Astrocyte of the cerebellum (primary cell): ENCODE results near the gene LMAN2L.

Experiments used
- DNase-seq: peaks from one replicate; pipeline ENCODE4 v3.0.0-alpha.2; 2011; ENCODE audit warnings: low read depth
- H3K4me3 ChIP-seq: 2 replicates; pipeline ENCODE4 v1.5.1; 2011; ENCODE audit warnings: mild to moderate bottlenecking, low read depth, low read length, moderate library complexity
- CTCF ChIP-seq: IDR thresholded peaks from 2 replicates; pipeline ENCODE4 v1.5.1; 2012; ENCODE audit warnings: low read length, low read depth, moderate library complexity, mild to moderate bottlenecking; ENCODE audit errors: missing control alignments
- in situ Hi-C: cut with HindIII; loops from 2 replicates; pipeline ENCODE4 v1.10.0; 2017; ENCODE audit warnings: low sequenced_read_pairs

LMAN2L gene

GRCh38 chr2:96760036-96760985 is 20.4 kb upstream of the LMAN2L start, which contains the start of gene CNNM4:
Gene CNNM4 (plus strand): TSS chr2:96760902. CDS start chr2:96761000, 98 bp downstream.
- H3K4me3 ChIP-seq = peak within 1 kb of the TSS; percentile 55
- TF ChIP-seq CTCF = no peak
- DNase-seq = peak; percentile 68
- in situ Hi-C loops = no loop called here

- H3K4me3 ChIP-seq = no peak overlapping the region
- no peak for TF ChIP-seq CTCF
- DNase-seq = no peak
- in situ Hi-C loops = no loop called here
These were observed 19.7 kb upstream of the LMAN2L start for GRCh38 chr2:96759548-96759947.

- H3K4me3 ChIP-seq = no peak overlapping the region
- no peak for DNase-seq
- TF ChIP-seq CTCF = no peak
- in situ Hi-C loops = no loop called here
These were observed 19.1 kb upstream of the LMAN2L start for GRCh38 chr2:96758987-96759386.

GRCh38 chr2:96757477-96757860 is 17.6 kb upstream of the LMAN2L start:
- H3K4me3 ChIP-seq = no peak overlapping the region
- in situ Hi-C loops = no loop called here
- no peak for DNase-seq
- no peak for TF ChIP-seq CTCF

- no peak for TF ChIP-seq CTCF
- H3K4me3 ChIP-seq = no peak overlapping the region
- in situ Hi-C loops = no loop called here
- DNase-seq = no peak
These were observed 17.1 kb upstream of the LMAN2L start for GRCh38 chr2:96756788-96757476.

- no peak overlapping the region for H3K4me3 ChIP-seq
- DNase-seq = no peak
- in situ Hi-C loops = no loop called here
- no peak for TF ChIP-seq CTCF
These were observed 14.5 kb upstream of the LMAN2L start for GRCh38 chr2:96754317-96754716.
